ENCODE results near the gene B3GALT6. TPM values are rescaled to one million over a fixed set of nuclear protein-coding genes. Genes with fewer than 3 reads are reported as not detected.
A peak's percentile ranks its signal among the peaks of the same experiment; 100 is the strongest.

The B3GALT6 gene
- total RNA-seq, 1 donor from 2014 or later = 30.2 TPM

DNA sequence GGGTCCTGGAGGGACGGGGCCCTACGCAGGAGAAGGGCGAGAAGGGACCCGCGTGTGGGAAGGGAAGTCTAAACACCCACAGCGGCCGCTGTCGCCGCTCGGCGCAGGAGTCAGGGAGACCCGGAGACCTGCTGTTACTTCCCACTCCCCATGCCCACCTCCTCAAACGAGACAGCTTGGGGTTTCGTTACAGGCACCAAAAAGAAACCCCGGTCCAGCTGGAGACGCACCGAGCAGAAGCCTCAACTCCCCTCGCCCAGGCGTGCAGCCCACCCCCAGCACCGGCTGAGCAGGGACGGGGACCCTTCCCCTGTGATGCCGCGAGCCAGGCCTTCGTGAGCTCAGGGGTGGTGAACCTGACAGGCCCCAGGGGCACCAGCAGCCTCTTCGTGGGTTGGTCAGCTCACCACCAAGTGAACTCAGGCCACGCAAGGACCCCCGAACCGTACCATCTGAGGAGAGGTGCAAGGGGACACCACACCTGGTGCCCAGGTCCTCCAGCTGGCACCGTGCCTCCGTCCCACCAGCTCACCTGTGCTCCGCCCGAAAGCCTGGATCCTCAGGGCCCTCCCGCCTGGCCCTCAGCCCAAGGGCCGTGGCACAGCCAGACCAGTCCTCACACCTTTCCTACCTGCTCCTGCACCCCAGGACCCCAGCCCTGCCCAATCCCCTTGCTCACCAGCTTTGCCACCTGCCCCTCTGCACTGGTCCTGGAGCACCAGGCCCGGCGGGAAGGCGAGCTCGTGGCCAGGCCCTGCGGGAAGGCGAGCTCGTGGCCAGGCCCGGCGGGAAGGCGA is 5.3 kb upstream of the B3GALT6 start:
- Mint-ChIP-seq H3K9me3 (no peaks in the 10 kb centered on the region), H3K27ac (no peak overlapping the region), H3K36me3 (peaks cover 14% of the 10 kb centered on the region), H3K4me3 (no peak overlapping the region), H3K27me3 (no peaks in the 10 kb centered on the region), H3K4me1 (ENCODE audit: unreplicated experiment) (peaks cover 9% of the 10 kb centered on the region)
- no peak for TF ChIP-seq CTCF (conservative IDR thresholded peaks at IDR 0.05)
- no peak for DNase-seq (ENCODE audit: extremely low spot score, unreplicated experiment)

DNA sequence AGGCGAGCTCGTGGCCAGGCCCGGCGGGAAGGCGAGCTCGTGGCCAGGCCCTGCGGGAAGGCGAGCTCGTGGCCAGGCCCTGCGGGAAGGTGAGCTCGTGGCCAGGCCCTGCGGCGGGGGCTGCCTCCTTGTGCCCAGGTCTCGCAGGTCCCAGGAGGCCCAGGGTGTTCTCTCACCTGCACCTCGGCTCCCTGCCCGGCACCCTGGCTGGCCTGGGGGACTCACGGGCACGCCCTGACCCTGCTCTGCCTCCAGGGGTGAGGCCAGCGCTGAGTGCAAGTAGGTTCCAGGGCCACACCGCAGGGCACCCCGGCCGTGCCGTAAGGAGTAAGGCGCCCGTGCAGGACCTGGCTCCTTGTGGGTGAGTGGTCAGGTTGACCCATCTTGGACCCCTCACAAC is 4.7 kb upstream of the B3GALT6 start:
- H3K27me3 Mint-ChIP-seq = no peaks in the 10 kb centered on the region
- DNase-seq (ENCODE audit: extremely low spot score, unreplicated experiment) = no peak
- no peaks in the 10 kb centered on the region for H3K9me3 Mint-ChIP-seq
- no peak overlapping the region for H3K4me3 Mint-ChIP-seq
- H3K27ac Mint-ChIP-seq = no peak overlapping the region
- TF ChIP-seq CTCF (conservative IDR thresholded peaks at IDR 0.05) = no peak
- H3K36me3 Mint-ChIP-seq = peaks cover 14% of the 10 kb centered on the region
- peaks cover 9% of the 10 kb centered on the region for H3K4me1 Mint-ChIP-seq (ENCODE audit: unreplicated experiment)

GRCh38 chr1:1228187-1228586 is 3.9 kb upstream of the B3GALT6 start:
- Mint-ChIP-seq H3K4me1 (ENCODE audit: unreplicated experiment) (peaks cover 9% of the 10 kb centered on the region), H3K4me3 (no peak overlapping the region), H3K9me3 (no peaks in the 10 kb centered on the region), H3K27ac (no peak overlapping the region), H3K27me3 (no peaks in the 10 kb centered on the region), H3K36me3 (peaks cover 8% of the 10 kb centered on the region)
- no peak for TF ChIP-seq CTCF (conservative IDR thresholded peaks at IDR 0.05)
- DNase-seq (ENCODE audit: extremely low spot score, unreplicated experiment) = no peak

DNA sequence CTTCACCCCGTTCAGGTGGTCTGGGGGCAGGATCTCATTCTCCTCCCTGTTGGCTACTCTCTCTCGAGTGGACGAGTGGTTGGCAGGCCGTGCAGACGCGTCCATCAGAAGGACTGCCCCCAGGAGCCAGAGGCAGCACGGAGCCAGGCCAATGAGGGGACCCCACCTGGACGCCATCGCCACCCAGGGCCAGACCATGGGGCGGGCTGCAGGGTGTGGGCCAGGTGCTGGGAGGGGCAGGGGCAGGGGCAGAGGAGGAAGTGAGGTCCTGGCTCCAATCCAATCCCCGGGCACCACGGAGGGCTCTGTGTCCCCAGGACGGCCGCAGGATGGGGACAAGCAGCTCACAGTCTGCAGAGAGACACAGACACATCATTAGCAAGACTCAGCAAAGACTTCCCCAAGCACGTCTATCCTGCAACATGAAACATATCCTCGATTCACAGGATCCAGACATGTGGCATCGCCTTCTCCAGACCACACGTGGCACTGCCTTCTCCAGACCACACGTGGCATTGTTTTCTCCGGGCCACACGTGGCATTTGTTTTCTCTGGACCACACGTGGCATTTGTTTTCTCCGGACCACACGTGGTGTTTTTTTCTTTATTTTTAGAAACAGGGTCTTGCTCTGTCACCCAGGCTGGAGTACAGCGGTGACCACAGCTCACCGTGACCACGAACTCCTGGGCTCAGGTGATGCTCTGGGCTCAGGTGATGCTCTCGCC is 3.3 kb upstream of the B3GALT6 start:
- Mint-ChIP-seq H3K27me3 (no peaks in the 10 kb centered on the region), H3K27ac (no peak overlapping the region), H3K4me3 (no peak overlapping the region), H3K9me3 (no peaks in the 10 kb centered on the region), H3K36me3 (peaks cover 12% of the 10 kb centered on the region), H3K4me1 (ENCODE audit: unreplicated experiment) (peaks cover 15% of the 10 kb centered on the region)
- TF ChIP-seq CTCF (conservative IDR thresholded peaks at IDR 0.05) = no peak
- no peak for DNase-seq (ENCODE audit: extremely low spot score, unreplicated experiment)

DNA sequence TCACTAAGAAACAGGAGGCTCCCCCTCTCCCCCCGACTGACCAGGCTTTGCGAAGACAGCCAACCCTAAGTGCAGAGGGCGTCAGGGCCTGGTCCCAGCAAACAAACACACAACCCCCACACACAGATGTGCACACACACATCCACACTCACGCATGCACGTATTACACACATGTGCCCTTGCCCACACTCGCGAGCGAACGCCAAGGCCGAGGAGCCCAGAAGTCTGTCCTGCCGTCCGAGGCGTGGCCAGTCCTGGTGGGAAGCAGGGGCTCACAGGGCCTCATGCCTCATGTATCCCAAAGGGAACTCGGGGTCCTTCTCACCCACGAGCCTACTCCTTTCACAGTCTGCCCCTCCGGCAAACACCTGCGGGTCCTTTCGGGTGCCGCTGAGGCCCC is 2.3 kb upstream of the B3GALT6 start:
- peaks cover 17% of the 10 kb centered on the region for H3K36me3 Mint-ChIP-seq
- DNase-seq (ENCODE audit: extremely low spot score, unreplicated experiment) = no peak
- H3K4me3 Mint-ChIP-seq = peak overlapping the region; percentile 23
- no peaks in the 10 kb centered on the region for H3K9me3 Mint-ChIP-seq
- no peak for TF ChIP-seq CTCF (conservative IDR thresholded peaks at IDR 0.05)
- no peak overlapping the region for H3K27ac Mint-ChIP-seq
- H3K4me1 Mint-ChIP-seq (ENCODE audit: unreplicated experiment) = peaks cover 20% of the 10 kb centered on the region
- no peaks in the 10 kb centered on the region for H3K27me3 Mint-ChIP-seq
